ENCODE measurements around the gene TNS1.
A peak's percentile ranks its signal among the peaks of the same experiment; 100 is the strongest.

TNS1 gene

GRCh38 chr2:217844696-217845095 lies 158.1 kb downstream of the TNS1 start:
- no peak for DNase-seq

DNA sequence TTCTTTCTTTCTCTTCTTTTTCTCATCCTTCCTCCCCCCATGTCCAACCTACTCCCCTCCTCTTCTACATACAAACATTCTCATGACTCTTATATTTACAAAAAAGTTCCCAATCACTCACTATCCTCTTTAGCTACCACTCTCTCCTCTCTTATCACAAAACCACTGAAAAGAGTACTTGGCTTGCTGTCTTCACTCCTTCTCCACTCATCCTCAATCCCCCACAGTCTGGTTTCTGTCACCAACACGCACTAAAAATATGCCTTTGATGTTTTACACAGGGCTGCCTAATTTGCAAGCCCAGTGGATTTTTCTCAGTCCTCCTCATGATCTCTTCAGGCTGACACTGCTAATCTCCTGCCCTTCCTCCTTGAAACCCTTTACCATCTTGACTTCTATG lies 159.5 kb downstream of the TNS1 start:
- no peak for DNase-seq

DNA sequence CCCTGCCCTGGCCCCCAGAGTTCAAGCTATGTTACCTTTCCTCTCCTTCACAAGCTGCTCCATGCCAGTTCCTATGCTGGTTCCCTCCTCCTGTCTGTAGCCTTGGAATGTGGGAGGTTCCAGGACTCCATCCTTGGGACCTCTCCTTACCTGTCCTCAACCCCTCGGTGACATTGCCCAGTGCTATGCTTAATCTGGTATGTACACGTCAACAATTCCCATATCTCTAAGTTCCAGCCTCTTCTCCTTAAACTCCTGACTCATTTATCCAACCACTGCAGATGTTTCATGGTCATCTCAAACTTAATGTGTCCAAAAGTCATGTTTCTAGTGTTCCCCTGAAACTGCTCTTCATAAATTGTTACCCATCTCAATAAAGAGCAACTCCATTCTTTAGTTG lies 160.8 kb downstream of the TNS1 start:
- no peak for DNase-seq

- DNase-seq, result no peak
These were observed 162.3 kb downstream of the TNS1 start for GRCh38 chr2:217840522-217840921.

- DNase-seq, result no peak
These were observed 163.1 kb downstream of the TNS1 start for GRCh38 chr2:217839750-217840107.

DNA sequence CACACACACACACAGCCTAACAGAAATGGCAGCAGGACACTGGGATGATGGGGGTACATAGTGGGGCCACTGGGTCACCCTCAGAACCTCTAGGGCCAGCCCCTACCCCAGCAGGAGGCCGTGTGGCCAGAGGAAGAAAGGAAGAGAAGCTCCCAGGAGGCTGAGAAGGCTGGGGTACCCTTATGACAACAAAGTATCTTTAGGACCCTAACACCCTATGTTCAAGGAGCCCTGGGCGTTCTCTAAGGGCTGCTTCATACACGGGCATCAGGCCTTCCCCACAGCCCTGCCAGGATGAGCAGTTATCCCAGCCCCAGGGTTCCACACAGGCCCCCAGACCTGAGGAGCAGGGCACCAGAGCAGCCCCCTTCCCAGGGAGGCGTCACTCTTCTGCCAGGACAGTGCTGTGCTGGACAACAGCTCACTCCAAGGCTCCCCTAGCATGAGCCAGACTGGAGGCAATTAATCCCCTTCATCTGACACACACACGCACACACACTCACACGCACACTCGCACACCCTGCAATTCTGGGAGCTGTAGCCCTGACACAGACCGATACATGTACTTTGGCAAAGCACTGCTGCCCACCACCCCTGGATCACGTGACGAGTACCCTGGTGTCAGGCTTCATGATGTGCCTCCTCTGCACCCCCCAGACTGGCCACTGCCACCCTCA lies 163.6 kb downstream of the TNS1 start:
- DNase-seq, result no peak

GRCh38 chr2:217838409-217838831 lies 164.4 kb downstream of the TNS1 start:
- DNase-seq, result no peak

DNA sequence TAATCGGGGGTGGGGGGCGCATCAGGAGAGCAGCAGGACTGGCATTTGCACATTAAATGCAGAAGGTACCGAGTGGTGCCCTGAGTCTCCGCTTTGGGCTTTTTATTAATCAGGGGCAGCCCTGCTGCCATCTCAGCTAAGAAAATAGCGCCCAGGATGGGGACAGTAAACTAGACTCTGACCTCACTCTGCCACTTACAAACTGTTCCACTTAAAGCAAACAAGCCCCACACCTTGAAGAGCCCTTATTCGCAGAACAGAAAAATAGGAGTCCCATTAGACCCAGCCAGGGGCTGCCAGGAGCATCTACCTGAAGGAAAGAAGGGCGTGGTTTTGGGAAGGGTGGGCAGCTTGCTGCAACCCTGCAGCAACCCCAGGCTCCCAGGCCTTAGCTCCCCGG lies 165.3 kb downstream of the TNS1 start:
- peak; percentile 75 for DNase-seq

GRCh38 chr2:217836901-217837491 lies 165.8 kb downstream of the TNS1 start:
- peak; percentile 75 for DNase-seq

DNA sequence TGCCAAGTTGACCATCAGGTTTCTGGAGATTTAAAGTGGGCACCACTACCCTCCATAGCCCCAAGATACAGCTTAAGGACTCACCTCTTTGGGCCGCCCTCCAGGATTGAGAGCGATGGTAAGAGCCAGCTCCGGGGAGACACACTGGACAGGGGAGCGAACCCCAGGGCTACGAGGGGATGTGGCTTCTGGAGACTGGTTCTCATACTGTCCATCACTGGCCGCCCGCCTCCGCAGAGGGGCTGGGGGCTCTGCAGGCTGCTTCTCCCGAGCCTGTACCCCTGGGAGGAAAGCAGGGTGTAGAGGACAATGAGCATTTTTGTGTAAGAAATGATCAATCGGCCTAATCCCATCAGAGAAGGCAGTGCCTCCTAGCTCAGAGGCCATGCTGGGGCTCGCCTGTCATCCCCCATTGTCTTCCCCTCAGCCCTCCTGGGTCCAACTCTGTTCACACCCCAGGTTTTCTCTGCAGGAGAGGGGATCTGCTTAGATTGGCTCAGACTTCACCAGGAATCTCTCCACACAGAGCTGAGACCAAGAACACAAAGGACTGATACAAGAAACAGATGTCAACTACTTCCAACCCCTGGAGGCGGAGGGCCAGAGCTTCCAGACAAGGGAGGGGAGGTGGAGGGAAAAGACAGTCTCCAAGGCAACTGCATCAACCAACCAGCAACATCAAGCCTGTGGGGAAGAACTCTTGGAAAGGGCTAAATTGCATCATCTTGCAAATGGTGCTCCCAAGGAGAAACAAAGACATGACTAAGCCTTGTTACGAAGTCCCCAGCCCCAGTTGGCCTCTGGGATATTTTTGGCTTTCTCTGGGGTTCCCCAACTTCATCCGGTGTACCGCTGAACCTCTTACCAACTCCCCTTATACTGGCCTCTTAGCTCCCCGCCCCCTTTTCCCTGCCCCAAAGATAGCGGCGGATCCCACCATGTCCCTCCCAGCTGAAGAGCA lies 166.6 kb downstream of the TNS1 start:
- DNase-seq, result peak; percentile 3

- no peak for DNase-seq
These were observed 167.9 kb downstream of the TNS1 start for GRCh38 chr2:217834744-217835513.

GRCh38 chr2:217834057-217834620 lies 168.7 kb downstream of the TNS1 start:
- DNase-seq, result no peak

DNA sequence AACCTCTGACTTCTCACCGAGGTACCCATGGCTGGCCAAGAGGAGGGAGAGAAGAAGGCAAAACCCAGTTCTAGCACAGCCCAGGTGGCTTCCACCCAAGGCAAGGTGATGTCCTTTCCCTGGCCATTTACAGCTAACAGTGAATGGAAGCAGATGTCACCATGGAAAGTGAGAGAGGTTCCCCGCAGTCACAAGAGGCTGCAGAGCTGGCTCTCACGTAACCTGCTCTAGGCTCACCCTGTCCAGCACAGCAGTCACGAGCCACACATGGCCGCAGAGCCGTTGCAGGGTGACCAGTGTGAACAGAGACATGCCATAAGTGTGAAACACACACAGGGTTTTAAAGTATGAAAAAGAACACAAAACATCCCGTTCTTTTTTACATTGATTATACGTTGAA lies 169.4 kb downstream of the TNS1 start:
- no peak for DNase-seq

DNA sequence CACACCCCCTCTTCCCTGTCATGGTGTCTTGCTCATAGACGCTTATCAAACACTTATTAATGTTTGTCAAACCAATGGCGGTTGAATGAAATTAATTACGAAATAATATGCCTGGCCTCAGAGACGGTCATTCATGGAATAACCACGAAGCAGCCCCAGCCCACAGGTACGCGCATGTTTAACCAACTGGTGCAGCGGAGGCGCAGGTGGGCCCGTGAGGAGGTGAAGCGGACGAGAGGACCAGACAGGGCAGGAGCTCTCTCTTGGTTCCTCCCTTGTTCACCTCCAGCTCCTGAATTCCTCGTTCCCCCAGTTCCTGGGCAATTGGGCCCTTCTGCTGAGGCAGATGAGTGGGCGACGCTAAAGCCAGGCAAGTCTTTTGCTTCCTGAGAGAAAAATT lies 169.8 kb downstream of the TNS1 start:
- no peak for DNase-seq

- no peak for DNase-seq
These were observed 170.7 kb downstream of the TNS1 start for GRCh38 chr2:217832115-217832514.

GRCh38 chr2:217831306-217831705 lies 171.5 kb downstream of the TNS1 start:
- DNase-seq, result no peak

DNA sequence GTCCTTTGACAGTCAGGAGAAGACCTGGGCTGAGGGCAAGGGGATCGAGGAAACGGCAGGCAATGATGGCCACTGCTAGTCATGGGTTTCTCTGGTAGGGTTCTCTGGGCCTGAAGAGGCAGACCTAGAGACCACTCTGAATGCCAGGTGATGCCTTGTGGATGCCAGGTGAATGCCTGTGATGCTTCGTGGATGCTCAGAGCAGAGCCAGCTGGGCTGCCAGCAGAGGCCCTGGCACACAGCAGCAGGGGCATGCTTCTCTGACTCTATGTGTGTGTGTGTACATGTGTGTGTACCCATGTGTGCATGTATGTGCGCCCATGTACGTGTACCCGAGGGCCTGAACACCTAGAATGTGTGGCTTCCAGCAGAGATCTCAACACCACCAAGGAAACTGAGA lies 172.0 kb downstream of the TNS1 start:
- DNase-seq, result no peak

DNA sequence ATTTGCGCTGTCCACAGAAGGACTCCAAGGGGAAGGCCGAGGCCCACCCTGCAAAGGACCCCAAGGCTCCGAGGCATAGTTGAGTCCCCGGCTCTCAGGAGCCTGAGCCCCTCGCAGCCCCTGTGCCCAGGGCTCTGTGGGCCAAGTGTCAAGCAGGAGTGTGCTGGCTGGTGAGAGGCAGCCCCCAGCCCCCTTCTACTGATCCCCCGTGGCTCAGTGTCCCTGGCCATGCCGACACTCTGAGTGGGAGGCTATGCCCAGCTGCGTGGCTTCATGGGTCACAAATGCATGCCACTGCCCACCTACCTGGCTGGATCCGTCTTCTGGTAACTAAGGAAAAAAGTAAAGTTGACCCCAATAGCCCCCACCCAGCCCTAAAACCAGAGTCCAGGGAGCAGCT lies 172.7 kb downstream of the TNS1 start:
- DNase-seq, result no peak

DNA sequence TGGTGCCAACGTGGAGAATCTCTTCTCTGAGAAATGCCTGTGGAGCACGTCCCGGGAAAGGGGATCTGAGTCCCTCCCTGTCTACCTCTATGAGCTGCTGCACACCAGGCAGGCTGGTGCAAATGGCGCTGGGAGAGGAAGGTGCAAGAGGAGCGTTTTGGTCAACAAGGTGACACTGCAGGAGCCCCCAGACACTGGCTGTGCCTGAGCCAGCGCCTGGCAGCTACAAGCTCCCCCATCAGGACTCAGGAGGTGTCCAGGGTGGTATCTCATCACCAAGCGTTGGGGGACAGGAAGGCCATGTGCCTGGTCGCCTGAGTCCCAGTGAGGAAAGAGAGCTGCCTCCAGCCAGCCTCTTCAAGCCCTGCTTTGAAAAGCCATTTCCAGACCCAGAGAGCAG lies 173.4 kb downstream of the TNS1 start:
- no peak for DNase-seq

- no peak for DNase-seq
These were observed 174.5 kb downstream of the TNS1 start for GRCh38 chr2:217828336-217828735.

GRCh38 chr2:217827430-217828201 lies 175.2 kb downstream of the TNS1 start:
- peak; percentile 11 for DNase-seq

GRCh38 chr2:217826991-217827390 lies 175.8 kb downstream of the TNS1 start:
- no peak for DNase-seq
